ENCODE data around the gene IL36A.

The IL36A gene

GRCh38 chr2:113005030-113005509 is at the start of gene IL36A:
IL36A (plus strand) TSS chr2:113005459; CDS start chr2:113005872, 413 bp downstream.
- DNase-seq (ENCODE audit: low spot score) = no peak
- FAIRE-seq = no peak

GRCh38 chr2:112957511-112957910 is 47.7 kb upstream of the IL36A start:
- FAIRE-seq (peak; percentile 38), DNase-seq (ENCODE audit: low spot score) (peak; percentile 80)

- no peak for FAIRE-seq
- DNase-seq (ENCODE audit: low spot score) = peak; percentile 59
These were observed 46.7 kb upstream of the IL36A start for GRCh38 chr2:112958428-112959108.

GRCh38 chr2:112959109-112959812 is 46.0 kb upstream of the IL36A start:
- no peak for DNase-seq (ENCODE audit: low spot score)
- no peak for FAIRE-seq

GRCh38 chr2:112960230-112960825 is 44.9 kb upstream of the IL36A start:
- FAIRE-seq (no peak), DNase-seq (ENCODE audit: low spot score) (no peak)

GRCh38 chr2:112962308-112963175 is 42.7 kb upstream of the IL36A start:
- DNase-seq (ENCODE audit: low spot score) (no peak), FAIRE-seq (no peak)

GRCh38 chr2:112967023-112967422 is 38.2 kb upstream of the IL36A start:
- DNase-seq (ENCODE audit: low spot score) (no peak), FAIRE-seq (no peak)

GRCh38 chr2:112972423-112973086 is 32.7 kb upstream of the IL36A start:
- DNase-seq (ENCODE audit: low spot score) (no peak), FAIRE-seq (no peak)

GRCh38 chr2:112973156-112973555 is 32.1 kb upstream of the IL36A start:
- FAIRE-seq = no peak

GRCh38 chr2:112977559-112978056 is 27.7 kb upstream of the IL36A start, which contains the start of gene IL36G:
IL36G (plus strand) TSS chr2:112978006; CDS start chr2:112978639, 633 bp downstream.
- DNase-seq (ENCODE audit: low spot score) = no peak
- FAIRE-seq = no peak

More at GRCh38 chr2:112973156-112973555, 32.1 kb upstream of the IL36A start:
- no peak for DNase-seq (ENCODE audit: low spot score)

GRCh38 chr2:112979731-112980130 is 25.5 kb upstream of the IL36A start:
- DNase-seq (ENCODE audit: low spot score) = no peak
- no peak for FAIRE-seq

GRCh38 chr2:112980537-112980936 is 24.7 kb upstream of the IL36A start:
- FAIRE-seq = no peak

GRCh38 chr2:112985090-112985489 is 20.2 kb upstream of the IL36A start:
- DNase-seq (ENCODE audit: low spot score) (no peak), FAIRE-seq (no peak)

More at GRCh38 chr2:112980537-112980936, 24.7 kb upstream of the IL36A start:
- DNase-seq (ENCODE audit: low spot score) = no peak

- DNase-seq (ENCODE audit: low spot score) (no peak), FAIRE-seq (no peak)
These were observed 15.6 kb upstream of the IL36A start for GRCh38 chr2:112989611-112990010.

- no peak for DNase-seq (ENCODE audit: low spot score)
- FAIRE-seq = no peak
These were observed 11.4 kb upstream of the IL36A start for GRCh38 chr2:112993831-112994230.

- FAIRE-seq (no peak), DNase-seq (ENCODE audit: low spot score) (no peak)
These were observed 10.6 kb upstream of the IL36A start for GRCh38 chr2:112994648-112995047.

- FAIRE-seq (no peak), DNase-seq (ENCODE audit: low spot score) (no peak)
These were observed 9.8 kb upstream of the IL36A start for GRCh38 chr2:112995346-112995920.

- FAIRE-seq (no peak), DNase-seq (ENCODE audit: low spot score) (no peak)
These were observed 8.6 kb upstream of the IL36A start for GRCh38 chr2:112996635-112997034.

GRCh38 chr2:112997151-112997550 is 8.1 kb upstream of the IL36A start:
- FAIRE-seq (no peak), DNase-seq (ENCODE audit: low spot score) (no peak)

- DNase-seq (ENCODE audit: low spot score) (no peak), FAIRE-seq (no peak)
These were observed 4.8 kb upstream of the IL36A start for GRCh38 chr2:113000436-113000835.
